Measurements from ENCODE around the gene MKNK2.
A peak's percentile ranks its signal among the peaks of the same experiment; 100 is the strongest.

GRCh38 chr19:2096480-2097202, 45.6 kb upstream of the MKNK2 start, which contains the start of gene IZUMO4:
- peak; percentile 27 for TF ChIP-seq CTCF (IDR thresholded peaks at IDR 0.05; ENCODE audit: low read depth, low read length)
- no peak for TF ChIP-seq POLR2A (IDR thresholded peaks at IDR 0.05; ENCODE audit: extremely low read depth, insufficient read length)

Data from NB4 (cell line).